Measurements from ENCODE around the gene CXADR.
A peak's percentile ranks its signal among the peaks of the same experiment; 100 is the strongest.

CXADR gene

DNA sequence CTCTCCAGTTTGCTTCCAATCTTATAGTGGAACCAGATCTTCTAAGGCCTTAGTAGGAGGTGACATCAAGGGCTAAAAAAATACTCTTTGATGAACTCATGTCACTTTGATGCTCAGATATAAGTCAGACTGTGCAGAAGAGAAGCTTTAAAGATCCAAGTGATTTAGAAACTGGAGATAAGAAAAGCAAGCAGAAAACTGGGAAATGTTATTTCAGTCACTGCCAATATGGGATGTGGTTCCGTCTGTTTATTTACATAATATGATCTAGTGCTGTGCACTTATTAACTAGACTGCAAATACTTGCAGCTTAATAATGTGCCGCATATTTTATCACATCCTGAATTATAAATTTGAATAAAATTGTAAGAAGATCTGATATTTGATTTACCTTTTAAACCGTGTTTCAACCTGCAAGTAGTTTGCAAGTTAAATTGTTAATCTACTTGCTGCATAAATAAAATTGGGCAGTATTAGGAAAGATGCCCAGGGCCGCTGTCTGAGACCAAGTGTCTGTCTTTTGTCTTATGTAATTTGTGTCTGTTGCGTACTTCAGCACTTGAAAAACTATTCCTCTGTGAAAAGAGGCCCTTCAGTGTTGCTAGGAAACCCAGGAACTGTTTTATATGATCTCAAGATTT is 29.6 kb downstream of the CXADR start:
- no peak for DNase-seq (ENCODE audit: low spot score)

DNA sequence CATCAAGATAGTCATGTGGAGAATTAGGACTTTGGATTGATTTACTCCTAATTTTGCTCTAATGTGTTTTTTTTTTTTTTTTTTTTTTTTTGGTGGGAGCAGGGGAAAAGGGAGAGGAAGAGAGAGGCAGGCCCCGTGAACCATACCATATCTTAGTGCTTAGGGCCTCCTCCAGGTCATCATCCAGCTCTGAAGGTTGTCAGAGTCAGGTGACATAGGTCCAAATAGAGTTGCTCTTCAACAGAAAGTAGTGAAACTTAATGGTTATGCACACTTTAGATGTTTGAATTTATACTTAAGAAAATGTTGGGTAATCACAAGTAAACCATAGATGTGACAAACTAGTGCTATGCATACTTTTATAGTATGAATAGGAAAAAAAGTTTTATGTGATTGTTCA is 32.2 kb downstream of the CXADR start:
- no peak for DNase-seq (ENCODE audit: low spot score)

DNA sequence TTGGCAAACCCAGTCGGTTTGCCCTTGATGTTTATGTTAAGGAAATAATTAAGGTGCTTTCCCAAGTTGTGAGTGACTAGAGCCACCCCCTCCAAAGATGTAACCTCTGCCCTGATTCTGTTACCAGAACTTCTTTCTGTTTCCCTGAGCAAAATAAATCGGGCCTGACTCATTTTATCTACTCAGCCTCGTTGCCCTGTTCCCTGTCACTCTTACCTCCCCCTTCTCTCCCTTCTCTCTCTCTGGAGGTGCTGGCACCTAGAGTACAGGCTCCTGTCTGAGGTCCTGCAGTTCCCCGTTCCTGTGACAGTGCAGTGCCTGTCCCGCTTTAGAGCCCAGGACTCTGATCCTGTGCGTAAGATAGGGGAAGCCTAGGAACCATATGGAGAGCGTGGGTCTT is 35.4 kb downstream of the CXADR start:
- DNase-seq (ENCODE audit: low spot score): no peak

DNA sequence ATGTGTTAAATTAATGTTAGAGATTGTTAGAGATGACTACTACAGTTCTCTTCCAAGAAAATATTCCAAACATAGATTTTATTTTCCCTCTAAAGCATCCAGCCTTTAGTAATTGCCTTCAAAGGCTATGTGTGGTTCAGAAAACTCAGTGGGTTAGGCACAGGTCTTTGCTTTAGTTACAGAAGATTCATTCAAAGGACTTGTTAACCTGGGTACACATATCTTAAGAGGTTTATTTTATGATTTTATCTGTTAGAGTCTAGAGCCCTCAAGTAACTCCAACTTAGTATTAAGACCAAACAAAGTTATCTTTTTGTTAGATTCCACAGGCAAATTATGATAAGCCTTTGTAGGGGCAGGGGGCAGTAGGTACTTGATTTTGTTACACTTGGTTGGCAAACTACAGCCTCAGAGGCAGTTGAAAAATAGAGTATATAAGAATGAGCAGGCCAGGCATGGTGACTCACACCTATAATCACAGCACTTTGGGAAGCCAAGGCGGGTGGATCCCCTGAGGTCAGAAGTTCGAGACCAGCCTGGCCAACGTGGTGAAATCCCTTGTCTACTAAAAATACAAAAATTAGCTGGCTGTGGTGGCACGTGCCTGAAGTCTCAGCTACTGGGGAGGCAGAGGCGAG is 37.9 kb downstream of the CXADR start:
- no peak for DNase-seq (ENCODE audit: low spot score)

DNA sequence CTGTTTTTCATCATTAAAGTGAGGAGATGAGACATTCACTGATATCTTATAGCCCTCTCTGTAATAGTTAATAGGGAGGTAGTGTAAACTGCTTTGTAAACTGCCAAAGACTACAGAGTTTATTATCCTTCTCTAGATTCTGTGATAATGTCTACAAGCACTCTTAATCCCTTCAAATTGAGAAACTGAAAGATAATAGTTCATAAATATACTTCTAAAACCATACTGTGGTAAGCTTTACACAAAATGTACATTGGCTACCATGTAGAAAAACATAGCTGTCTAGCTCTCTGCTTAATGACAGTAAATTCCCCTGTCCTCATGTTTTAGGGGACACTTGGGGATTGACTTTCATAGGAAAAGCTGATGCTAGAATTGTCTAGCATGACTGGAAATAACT is 39.6 kb downstream of the CXADR start:
- DNase-seq (ENCODE audit: low spot score): no peak

DNA sequence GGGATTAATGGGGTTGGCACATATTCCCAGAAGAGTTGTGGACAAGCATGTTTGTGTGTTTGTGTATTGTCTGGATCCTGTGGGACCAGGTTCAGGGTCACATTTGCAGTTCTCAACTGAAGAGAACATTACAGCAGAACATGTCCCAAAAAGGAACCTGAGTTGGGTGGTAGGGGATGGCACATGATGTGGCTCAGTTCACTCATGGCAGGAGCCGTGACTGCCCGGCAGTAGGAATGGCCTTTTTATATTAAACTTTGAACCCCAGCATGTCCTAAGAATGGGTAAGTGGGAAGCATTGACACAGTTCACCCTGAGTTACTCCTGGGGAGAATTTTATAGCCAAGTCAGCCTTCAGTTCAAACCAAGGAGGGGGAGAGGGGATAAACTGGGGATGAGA is 41.3 kb downstream of the CXADR start:
- no peak for DNase-seq (ENCODE audit: low spot score)

DNA sequence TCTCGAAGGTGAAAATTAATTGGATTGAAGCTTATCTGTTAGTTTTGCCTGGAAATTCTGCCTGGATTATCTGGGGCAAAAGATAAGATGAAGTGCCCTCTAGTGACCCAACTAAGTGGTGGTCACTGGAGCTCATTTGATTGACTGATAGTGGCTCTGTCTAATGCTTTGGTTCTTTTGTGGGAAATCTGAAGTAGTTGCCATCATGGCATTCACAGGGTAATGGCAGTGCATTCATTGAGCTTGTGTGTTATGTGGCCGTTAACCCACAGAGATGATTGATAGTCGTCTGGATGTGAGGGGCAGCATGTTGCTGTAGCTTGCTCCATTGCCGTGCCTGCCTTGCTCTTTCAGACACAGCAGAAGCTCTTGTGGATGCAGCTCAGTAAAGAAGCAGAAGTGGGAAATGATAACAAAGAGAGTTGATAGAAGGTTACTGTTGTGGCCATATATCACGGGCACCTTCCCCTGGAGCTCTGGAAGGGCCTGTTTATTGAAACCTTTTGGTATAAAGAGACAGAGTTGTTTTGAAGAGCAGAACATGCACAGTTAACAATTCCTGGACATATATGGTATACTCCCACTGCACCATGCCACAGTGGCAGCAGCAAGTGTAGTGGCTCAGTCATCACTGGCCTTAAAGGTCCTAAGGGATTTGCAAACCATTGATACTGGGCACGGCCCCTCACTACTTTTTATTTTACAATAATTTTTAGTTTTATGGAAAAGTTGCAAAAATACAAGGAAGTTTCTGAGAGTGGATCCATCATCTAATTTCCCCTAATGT is 42.0 kb downstream of the CXADR start:
- no peak for DNase-seq (ENCODE audit: low spot score)

DNA sequence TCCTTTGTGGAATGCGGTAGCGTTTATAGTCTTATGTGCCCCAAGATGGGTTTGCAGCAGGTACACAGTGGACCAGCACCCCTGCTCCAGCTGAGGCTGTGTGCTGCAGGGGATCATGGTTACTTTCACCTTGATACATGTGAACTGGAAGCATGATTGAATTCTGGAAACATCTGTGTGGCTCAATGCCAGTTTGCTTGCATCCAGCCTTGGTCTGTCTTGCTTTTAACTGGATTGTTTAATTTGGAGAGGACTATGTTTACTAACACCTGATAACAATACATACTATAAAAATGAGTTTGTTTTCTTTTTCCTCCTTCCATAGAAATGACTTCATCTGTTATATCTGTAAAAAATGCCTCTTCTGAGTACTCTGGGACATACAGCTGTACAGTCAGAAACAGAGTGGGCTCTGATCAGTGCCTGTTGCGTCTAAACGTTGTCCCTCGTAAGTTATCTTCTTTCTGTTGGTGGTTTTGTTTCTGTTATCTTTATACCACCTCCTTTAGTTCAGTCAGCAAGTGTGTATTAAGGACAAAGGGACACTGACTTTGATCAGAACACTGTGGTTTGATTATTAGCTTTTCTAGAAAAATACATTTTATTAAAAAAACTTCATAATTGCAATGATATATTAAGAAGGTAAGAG is 47.7 kb downstream of the CXADR start:
- DNase-seq (ENCODE audit: low spot score): no peak

DNA sequence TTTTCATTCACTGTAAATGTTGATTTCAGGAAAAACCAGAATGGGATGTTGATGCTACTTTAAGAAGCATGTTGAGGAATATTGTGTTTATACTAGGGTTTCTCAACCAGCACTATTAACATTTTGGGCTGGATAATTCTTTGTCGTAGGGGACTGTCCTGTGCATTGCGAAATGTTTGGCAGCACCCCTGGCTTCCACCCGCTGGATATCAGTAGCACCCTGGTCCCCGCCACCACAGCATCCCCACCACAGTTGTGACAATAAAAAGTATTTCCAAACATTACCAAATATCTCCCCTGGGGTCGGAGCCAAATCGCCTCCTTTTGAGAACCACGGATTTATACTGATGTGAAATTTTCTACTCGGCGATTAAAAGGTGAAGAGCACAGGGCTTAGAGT is 57.9 kb downstream of the CXADR start:
- DNase-seq (ENCODE audit: low spot score): no peak

DNA sequence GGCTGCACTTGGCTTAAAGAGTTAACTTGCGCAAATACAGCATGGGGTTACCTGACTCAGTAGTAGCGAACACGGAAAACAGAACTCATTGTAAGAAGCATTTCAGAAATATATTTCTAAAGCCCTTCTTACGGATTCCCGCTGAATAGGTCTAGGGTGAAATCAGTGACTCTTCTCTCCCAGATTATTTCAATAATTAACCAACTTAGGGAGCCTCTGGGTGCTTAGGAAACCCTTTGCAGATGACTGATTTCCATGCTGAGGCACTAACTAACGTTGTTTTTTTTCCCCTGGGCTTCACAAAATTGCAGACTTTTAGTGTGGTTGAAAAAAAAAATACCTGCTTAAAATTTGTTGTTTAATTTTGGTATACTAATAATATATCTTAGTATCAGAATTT is 59.6 kb downstream of the CXADR start:
- no peak for DNase-seq (ENCODE audit: low spot score)

DNA sequence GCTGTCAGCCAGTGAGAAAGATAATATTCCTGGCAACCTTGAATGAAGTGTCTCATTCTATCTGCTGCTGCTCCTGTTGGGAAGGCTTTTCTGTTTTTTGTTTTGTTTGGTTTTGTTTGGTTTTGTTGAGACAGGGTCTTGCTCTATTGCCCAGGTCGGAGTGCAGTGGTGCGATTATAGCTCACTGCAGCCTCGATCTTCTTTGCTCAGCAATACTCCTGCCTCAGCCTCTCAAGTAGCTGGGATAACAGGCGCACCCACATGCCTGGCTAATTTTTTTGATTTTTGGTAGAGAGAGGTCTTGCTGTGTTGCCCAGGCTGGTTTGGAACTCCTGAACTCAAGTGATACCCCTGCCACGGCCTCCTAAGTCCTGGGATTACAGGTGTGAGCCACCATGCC is 62.2 kb downstream of the CXADR start:
- DNase-seq (ENCODE audit: low spot score): no peak

DNA sequence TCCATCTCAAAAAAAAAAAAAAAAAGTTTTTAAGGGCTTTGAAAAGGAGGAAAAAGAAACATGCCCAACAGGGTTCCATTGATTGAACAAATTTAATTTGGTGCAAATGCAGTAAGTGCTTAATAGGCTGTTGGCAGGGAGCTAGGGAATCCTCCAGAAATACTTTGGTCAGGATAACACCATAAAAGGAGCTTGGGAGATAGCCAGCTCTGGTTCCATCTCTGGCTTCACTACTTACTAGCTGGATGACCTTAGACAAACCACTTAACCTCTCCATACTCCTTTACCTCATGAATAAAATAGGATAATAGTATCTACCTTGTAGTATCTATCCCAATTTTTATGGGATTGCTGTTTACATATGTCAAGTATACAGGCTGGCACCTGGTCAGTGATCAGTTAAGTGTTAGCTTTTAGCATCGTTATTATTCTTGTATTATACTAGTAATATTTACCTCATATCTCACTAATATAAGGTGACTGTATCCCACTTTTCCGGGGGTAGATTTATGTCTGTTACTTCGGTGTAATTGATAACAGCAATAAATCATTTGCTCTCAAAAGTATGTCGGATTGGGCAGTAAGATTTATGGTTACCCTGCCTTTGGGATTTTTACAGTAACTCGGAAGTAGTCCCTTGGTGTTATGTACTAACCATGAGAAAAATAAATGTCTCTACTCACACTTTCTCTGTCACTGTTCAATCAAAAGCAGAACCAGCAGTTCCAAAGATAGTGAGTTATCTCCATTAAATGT is 63.4 kb downstream of the CXADR start:
- DNase-seq (ENCODE audit: low spot score): no peak

DNA sequence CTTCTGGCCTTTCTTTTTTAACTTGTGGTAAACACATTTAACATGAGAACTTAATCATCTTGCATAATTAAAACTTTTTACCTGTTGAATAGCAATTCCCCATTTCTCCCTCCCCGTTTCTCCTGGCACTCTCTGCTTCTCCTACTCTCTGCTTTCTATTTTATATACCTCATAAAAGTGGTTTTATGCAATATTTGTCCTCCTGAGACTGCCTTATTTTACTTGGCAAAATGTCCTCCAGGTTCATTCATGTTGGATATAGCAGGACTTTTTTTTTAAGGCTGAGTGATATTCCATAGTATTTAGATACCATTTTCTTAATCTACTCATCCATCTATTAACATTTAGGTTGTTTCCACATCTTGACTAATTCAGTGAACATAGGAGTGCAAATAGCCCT is 64.9 kb downstream of the CXADR start:
- DNase-seq (ENCODE audit: low spot score): no peak

DNA sequence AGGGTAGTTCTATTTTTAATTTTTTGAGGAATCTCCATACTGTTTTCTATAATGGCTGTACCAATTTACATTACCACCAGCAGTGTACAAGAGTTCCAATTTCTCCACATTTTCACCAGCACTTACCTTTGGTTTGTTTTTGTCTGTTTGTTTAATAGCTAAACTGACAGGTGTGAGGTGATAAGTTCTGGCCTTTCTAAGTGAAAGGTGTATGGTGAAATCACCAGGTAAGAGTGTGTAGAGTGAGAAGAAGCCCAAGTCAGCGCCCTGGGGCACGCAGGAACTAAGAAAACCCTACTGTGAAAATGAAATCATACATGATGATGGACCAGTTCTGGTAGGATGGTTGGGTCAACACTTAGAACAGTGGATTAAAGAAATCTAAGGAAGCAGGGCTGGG is 65.3 kb downstream of the CXADR start:
- DNase-seq (ENCODE audit: low spot score): no peak

DNA sequence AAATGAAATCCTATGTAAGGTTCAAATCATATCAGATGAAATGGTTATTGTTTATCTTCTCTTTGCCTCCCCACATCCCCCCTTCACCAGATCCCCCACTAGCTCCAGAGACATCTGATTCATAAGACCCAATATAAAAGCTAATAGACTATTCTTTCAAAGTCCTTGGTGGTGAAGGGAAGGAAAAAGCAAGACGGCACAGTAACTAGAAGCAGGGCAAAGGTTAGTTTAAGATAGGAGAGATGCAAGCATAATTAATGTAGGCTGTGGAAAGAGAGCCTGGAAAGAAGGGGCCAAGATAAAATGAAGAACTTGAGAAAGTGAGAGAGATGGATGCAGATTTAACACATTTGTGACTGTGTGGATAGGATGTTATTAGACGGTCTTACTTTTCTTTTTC is 66.0 kb downstream of the CXADR start:
- no peak for DNase-seq (ENCODE audit: low spot score)

DNA sequence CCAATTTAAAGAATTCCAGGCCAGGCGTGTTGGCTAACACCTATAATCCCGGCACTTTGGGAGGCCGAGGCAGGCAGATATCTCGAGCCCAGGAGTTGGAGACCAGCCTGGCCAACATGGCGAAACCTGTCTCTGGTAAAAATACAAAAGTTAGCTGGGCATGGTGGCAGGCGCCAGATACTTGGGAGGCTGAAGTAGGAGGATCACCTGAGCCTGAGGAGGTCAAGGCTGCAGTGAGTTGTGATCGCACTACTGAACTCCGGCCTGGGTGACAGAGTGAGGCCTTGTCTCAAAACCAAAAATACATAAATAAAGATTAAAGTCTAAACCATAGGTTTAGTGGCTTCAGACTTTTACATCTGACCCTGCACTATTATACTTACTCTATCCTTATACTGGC is 67.5 kb downstream of the CXADR start:
- no peak for DNase-seq (ENCODE audit: low spot score)

DNA sequence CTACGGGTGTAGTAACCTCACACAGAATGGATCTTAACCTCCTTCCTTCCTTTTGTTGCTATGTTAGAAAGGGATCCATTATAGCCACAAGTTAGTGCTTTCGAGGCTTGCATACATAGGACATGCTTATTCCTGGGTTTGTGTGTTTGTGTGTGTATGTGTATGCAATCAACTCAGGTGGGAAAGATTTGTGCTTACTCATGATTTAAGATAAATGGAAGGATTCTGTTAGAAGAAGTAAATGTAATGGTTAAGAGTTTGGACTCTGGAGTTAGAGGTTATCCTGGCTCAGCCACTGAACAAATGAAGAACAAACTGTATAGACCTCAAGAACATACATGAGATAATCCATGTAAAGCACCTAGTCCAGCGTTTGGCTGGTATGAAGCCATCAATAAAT is 71.1 kb downstream of the CXADR start:
- DNase-seq (ENCODE audit: low spot score): no peak

DNA sequence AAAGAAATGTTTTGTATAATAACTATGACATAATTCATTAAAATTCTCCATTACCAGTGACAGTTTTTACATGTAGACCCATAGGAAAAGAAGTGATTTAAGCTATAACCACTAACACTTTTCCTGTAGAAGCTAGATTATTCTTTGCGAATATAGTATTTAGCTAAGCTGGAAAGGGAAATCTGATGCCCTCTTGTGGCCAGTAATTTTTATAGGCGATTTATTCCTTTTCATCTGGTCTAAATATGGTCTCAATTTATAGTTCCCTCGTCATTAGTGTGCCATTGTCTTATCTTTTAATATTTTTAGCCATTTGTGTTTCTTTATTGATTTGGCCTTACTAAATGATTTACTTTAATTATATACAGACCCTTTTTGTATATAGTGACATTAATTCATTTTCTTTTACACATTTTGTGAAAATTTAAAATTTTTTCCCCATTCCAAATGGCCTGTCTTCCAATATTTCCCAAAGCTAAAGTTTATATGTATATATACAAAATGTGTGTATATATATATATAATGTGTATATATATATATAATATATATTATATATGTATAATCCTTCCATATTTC is 73.1 kb downstream of the CXADR start:
- peak; percentile 39 for DNase-seq (ENCODE audit: low spot score)

DNA sequence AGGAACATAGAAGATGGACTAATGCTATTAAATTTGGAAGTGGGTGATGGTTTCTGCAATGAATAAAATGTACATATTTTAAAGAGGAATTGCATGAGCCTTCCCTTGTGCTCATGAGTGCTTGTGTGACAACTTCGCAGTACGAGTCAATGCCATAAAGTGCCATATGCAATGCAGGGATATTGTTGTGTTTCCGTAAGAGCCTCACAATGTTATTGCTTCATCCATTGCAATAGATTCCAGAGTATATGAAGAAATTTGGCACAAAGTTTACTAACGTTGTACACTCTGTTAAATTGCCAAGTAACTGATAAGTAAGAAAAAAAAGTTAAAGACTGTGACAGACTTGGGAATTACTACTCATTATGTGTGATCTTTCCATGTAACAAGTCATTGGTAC is 77.6 kb downstream of the CXADR start:
- DNase-seq (ENCODE audit: low spot score): no peak

DNA sequence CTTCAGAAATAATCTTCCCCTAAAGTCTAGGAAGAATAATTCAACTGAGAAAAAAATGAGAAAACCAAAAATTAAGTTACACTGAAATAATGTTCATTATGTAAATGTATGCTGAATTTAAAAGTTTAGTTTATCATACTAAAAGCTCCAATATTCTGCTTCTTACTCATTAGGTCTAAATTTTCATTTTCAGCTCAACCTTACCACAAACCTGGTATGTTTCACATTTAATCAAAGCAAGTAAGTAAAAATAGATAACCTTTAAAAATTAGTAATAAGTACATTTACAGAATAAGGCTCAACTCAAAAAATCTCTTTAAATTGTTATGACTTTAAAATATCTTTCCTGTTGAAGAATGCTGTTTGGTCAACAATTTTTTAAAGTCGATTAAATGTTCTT is 84.8 kb downstream of the CXADR start:
- no peak for DNase-seq (ENCODE audit: low spot score)

DNA sequence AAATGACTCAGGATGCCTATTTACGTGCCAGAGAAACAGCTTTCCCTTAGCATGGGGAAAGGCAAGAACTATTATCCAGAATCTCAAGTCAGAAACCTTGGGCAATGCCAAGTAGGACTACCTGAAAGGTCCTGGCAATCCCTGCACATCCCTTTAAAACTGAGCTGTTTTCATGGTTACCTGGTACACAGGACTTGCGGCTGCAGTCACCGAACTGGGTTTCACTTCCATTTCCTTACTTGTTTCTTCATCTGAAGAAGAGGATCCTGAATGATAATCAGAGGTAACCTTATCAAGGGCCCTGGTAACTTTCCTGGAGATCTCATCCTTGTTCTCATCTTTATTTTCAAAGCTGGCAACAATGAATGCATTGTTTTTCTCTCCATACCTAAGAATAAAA is 85.6 kb downstream of the CXADR start:
- no peak for DNase-seq (ENCODE audit: low spot score)

DNA sequence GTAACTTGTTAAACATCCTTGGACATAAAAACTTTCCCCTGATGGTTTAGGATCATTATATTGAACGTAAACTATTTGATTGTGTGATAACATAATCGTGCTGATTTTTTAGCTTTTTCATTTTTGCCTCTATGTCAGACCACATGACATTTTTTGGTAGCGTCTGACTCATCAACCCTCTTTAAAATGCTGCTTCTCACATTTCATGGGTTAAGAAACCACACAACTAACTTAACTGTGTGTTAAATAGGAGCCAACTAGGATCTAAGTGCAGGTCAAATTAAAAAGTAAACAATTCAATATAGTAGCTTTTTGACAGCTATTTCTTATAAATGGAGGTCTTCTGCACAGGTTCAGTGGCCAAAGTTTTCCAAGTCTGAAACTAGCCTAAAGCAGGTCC is 90.0 kb downstream of the CXADR start:
- peak; percentile 14 for DNase-seq (ENCODE audit: low spot score)

Data from activated CD4-positive, alpha-beta T cell treated with anti-CD3 and anti-CD28 coated beads, Interleukin-2, Interleukin-4, amounts not matched to agents 100 ng/mL and 50 ng/mL, durations not matched to agents 16 hours and 8 hours (primary cell).